ENCODE data around the gene TIMP4. TPM values are rescaled to one million over a fixed set of nuclear protein-coding genes. Genes with fewer than 3 reads are reported as not detected.
A peak's percentile ranks its signal among the peaks of the same experiment; 100 is the strongest.

The TIMP4 gene
- total RNA-seq, 4 donors from 2014 or later, result 40.2 to 124 (median 48.4) TPM

- no peak for DNase-seq (ENCODE audit: low spot score in 2 of 2)
- 81 to 85% methylated on average over 1 of the region's 1 CpG for WGBS, 2 donors
- TF ChIP-seq EP300 (IDR thresholded peaks at IDR 0.05) (no peak), CTCF (IDR thresholded peaks at IDR 0.05) (no peak), POLR2A (IDR thresholded peaks at IDR 0.05) (no peak)
- H3K4me1 ChIP-seq, result no peaks in the 10 kb centered on the region
- H3K4me3 ChIP-seq, result no peak overlapping the region
- H3K27me3 ChIP-seq, result no peaks in the 10 kb centered on the region
- no peaks in the 10 kb centered on the region for H3K9me3 ChIP-seq
- no peaks in the 10 kb centered on the region for H3K36me3 ChIP-seq
- H3K27ac ChIP-seq, result no peak overlapping the region
Measured at GRCh38 chr3:12125772-12126171, 32.9 kb downstream of the TIMP4 start.

- no peak overlapping the region for H3K4me3 ChIP-seq
- no peak overlapping the region for H3K27ac ChIP-seq
Measured at GRCh38 chr3:12121466-12121865, 37.2 kb downstream of the TIMP4 start.

GRCh38 chr3:12120374-12121140 is 38.2 kb downstream of the TIMP4 start:
- no peaks in the 10 kb centered on the region for H3K27me3 ChIP-seq
- H3K9me3 ChIP-seq, result no peaks in the 10 kb centered on the region
- WGBS, 2 donors, result 75 to 78% methylated on average over 5 of the region's 5 CpGs
- DNase-seq (ENCODE audit: low spot score in 2 of 2), result no peak
- no peaks in the 10 kb centered on the region for H3K36me3 ChIP-seq
- H3K27ac ChIP-seq, result no peak overlapping the region
- H3K4me1 ChIP-seq, result no peaks in the 10 kb centered on the region
- H3K4me3 ChIP-seq, result no peak overlapping the region
- peak in 1 of 2 donors; percentile 60 for TF ChIP-seq EP300 (IDR thresholded peaks at IDR 0.05)
- TF ChIP-seq POLR2A (IDR thresholded peaks at IDR 0.05), result no peak

More at GRCh38 chr3:12121466-12121865, 37.2 kb downstream of the TIMP4 start:
- no peaks in the 10 kb centered on the region for H3K9me3 ChIP-seq
- H3K27me3 ChIP-seq, result no peaks in the 10 kb centered on the region
- TF ChIP-seq CTCF (IDR thresholded peaks at IDR 0.05), result no peak
- TF ChIP-seq POLR2A (IDR thresholded peaks at IDR 0.05), result no peak
- TF ChIP-seq EP300 (IDR thresholded peaks at IDR 0.05), result no peak
- no peaks in the 10 kb centered on the region for H3K4me1 ChIP-seq
- DNase-seq (ENCODE audit: low spot score in 2 of 2), result no peak
- H3K36me3 ChIP-seq, result no peaks in the 10 kb centered on the region

- DNase-seq (ENCODE audit: low spot score in 2 of 2), result no peak
- TF ChIP-seq POLR2A (IDR thresholded peaks at IDR 0.05) (no peak), EP300 (IDR thresholded peaks at IDR 0.05) (no peak), CTCF (IDR thresholded peaks at IDR 0.05) (no peak)
- H3K4me1 ChIP-seq, result no peaks in the 10 kb centered on the region
- H3K4me3 ChIP-seq, result no peak overlapping the region
- no peaks in the 10 kb centered on the region for H3K27me3 ChIP-seq
- H3K36me3 ChIP-seq, result no peaks in the 10 kb centered on the region
- no peak overlapping the region for H3K27ac ChIP-seq
- no peaks in the 10 kb centered on the region for H3K9me3 ChIP-seq
Measured at GRCh38 chr3:12117473-12117872, 41.2 kb downstream of the TIMP4 start.

- H3K27me3 ChIP-seq, result no peaks in the 10 kb centered on the region
- DNase-seq (ENCODE audit: low spot score in 2 of 2), result no peak
- no peak overlapping the region for H3K4me3 ChIP-seq
- no peak overlapping the region for H3K27ac ChIP-seq
- no peak for TF ChIP-seq EP300 (IDR thresholded peaks at IDR 0.05)
- TF ChIP-seq CTCF (IDR thresholded peaks at IDR 0.05), result no peak
- TF ChIP-seq POLR2A (IDR thresholded peaks at IDR 0.05), result no peak
- H3K4me1 ChIP-seq, result no peaks in the 10 kb centered on the region
- WGBS, 2 donors, result 63 to 64% methylated on average over 4 of the region's 4 CpGs
- H3K9me3 ChIP-seq, result no peaks in the 10 kb centered on the region
- no peaks in the 10 kb centered on the region for H3K36me3 ChIP-seq
Measured at GRCh38 chr3:12116870-12117269, 41.8 kb downstream of the TIMP4 start.
